Smooth muscle cell (in vitro differentiated cells): ENCODE data around the gene CFAP410. TPM values are rescaled to one million over a fixed set of nuclear protein-coding genes. Genes with fewer than 3 reads are reported as not detected.

ENCODE experiments used
- DNase-seq: peaks from one replicate; lab custom pipeline; 2025; ENCODE audit not compliant: unreplicated experiment; lab: John Stamatoyannopoulos, UW
- H2AFZ ChIP-seq: fragments of 200-600 bp; sonication (generic); 2 replicates; pipeline ENCODE4 v1.6.0; 2016; ENCODE audit warnings: antibody characterized with exemption, low read depth, mild to moderate bottlenecking
- H3F3A ChIP-seq: fragments of 200-600 bp; sonication (generic); 2 replicates; pipeline ENCODE4 v1.6.0; 2017; ENCODE audit warnings: antibody characterized with exemption, low read depth
- H3K27ac ChIP-seq: fragments of 200-600 bp; sonication (generic); 2 replicates; pipeline ENCODE4 v1.5.1; 2016; ENCODE audit warnings: low read depth, mild to moderate bottlenecking
- H3K27me3 ChIP-seq: fragments of 200-600 bp; sonication (generic); 2 replicates; pipeline ENCODE4 v1.6.1; 2016; ENCODE audit warnings: low read depth, mild to moderate bottlenecking
- H3K36me3 ChIP-seq: fragments of 200-600 bp; sonication (generic); 2 replicates; pipeline ENCODE4 v1.5.1; 2016; ENCODE audit warnings: low read depth
- H3K4me1 ChIP-seq: fragments of 200-600 bp; sonication (generic); 2 replicates; pipeline ENCODE4 v1.5.1; 2016; ENCODE audit warnings: low read depth
- H3K4me2 ChIP-seq: fragments of 200-600 bp; sonication (generic); 2 replicates; pipeline ENCODE4 v1.6.0; 2016; ENCODE audit warnings: mild to moderate bottlenecking
- H3K4me3 ChIP-seq: fragments of 200-600 bp; sonication (generic); 2 replicates; pipeline ENCODE4 v1.5.1; 2016; ENCODE audit warnings: mild to moderate bottlenecking
- H3K79me2 ChIP-seq: fragments of 200-600 bp; sonication (generic); 2 replicates; pipeline ENCODE4 v1.6.0; 2016; ENCODE audit warnings: low read depth, mild to moderate bottlenecking
- H3K9ac ChIP-seq: fragments of 200-600 bp; sonication (generic); 2 replicates; pipeline ENCODE4 v1.6.0; 2016; ENCODE audit warnings: low read depth
- H3K9me3 ChIP-seq: fragments of 200-600 bp; sonication (generic); replicated peaks from 2 replicates; pipeline ENCODE4 v1.5.1; 2016; ENCODE audit warnings: low read depth
- H4K20me1 ChIP-seq: fragments of 200-600 bp; sonication (generic); 2 replicates; pipeline ENCODE4 v1.6.0; 2016; ENCODE audit warnings: low read depth
- WGBS: methylation state at CpG from one replicate; pipeline ENCODE4 v1.1.7; 2016; ENCODE audit warnings: low lambda C conversion rate; 5-methylcytosine and 5-hydroxymethylcytosine counted together
- polyA plus RNA-seq: library from polyadenylated mRNA; unstranded; fragments of >200 nt; fragmentation: Nextera tagmentation; extraction: Ambion mirVana; gene quantifications from 2 replicates; pipeline ENCODE4 v1.2.1, GENCODE V29; 2016
- total RNA-seq: library from RNA; depleted of rRNA; stranded (reverse); fragments of >200 nt; gene quantifications from 2 replicates; pipeline ENCODE4 v1.2.3, GENCODE V29; 2014
- TF ChIP-seq, protein P1 (sequence below): fragments of 200-600 bp; sonication (generic); IDR thresholded peaks from 2 replicates; pipeline ENCODE4 v1.5.1; 2017; ENCODE audit warnings: borderline replicate concordance, mild to moderate bottlenecking, antibody characterized with exemption; ENCODE audit not compliant: insufficient read depth, poor library complexity, severe bottlenecking

Gene CFAP410
- total and polyA plus RNA-seq, 2 experiments from 2014 or later, result 6.5 to 21.7 TPM

DNA sequence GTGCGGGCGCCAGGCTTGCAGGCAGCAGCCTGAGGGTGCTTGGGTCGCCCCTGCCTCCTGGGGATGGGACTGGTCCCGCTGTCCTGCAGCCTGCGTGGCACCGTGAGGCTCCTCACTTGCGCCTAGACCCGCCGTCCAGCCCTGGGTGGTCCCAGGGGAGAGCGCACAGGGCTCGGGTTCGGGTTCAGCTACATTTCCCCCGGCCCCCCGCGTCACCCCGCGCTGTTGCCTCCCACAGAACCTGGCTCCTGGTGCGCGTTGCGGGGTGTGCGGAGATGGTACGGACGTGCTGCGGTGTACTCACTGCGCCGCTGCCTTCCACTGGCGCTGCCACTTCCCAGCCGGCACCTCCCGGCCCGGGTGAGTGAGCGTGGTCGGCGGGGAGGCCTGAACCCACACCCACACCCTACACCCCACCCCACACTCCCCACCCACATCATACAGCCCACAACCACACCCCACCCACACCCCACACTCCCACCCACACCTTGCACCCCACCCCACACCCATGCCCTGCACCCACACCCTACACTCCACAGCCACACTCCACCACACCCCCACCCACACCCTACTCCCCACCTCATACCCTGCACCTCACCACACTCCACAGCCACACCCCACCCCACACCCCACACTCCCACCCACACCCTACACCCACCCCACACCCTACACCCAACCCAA, 45.5 kb downstream of the CFAP410 start:
- Histone ChIP-seq H2AFZ (no peak overlapping the region), H3F3A (no peaks in the 10 kb centered on the region), H3K27me3 (no peaks in the 10 kb centered on the region), H3K27ac (no peak overlapping the region), H3K4me1 (no peaks in the 10 kb centered on the region), H3K4me3 (no peak overlapping the region), H3K79me2 (no peaks in the 10 kb centered on the region), H3K4me2 (no peak overlapping the region), H3K9me3 (no peaks in the 10 kb centered on the region), H4K20me1 (no peaks in the 10 kb centered on the region), H3K36me3 (no peaks in the 10 kb centered on the region), H3K9ac (no peak overlapping the region)
- WGBS, result 94% methylated on average over 21 of the region's 33 CpGs
- TF ChIP-seq, protein P1, sequence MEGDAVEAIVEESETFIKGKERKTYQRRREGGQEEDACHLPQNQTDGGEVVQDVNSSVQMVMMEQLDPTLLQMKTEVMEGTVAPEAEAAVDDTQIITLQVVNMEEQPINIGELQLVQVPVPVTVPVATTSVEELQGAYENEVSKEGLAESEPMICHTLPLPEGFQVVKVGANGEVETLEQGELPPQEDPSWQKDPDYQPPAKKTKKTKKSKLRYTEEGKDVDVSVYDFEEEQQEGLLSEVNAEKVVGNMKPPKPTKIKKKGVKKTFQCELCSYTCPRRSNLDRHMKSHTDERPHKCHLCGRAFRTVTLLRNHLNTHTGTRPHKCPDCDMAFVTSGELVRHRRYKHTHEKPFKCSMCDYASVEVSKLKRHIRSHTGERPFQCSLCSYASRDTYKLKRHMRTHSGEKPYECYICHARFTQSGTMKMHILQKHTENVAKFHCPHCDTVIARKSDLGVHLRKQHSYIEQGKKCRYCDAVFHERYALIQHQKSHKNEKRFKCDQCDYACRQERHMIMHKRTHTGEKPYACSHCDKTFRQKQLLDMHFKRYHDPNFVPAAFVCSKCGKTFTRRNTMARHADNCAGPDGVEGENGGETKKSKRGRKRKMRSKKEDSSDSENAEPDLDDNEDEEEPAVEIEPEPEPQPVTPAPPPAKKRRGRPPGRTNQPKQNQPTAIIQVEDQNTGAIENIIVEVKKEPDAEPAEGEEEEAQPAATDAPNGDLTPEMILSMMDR, result no peak
- DNase-seq, result no peak

DNA sequence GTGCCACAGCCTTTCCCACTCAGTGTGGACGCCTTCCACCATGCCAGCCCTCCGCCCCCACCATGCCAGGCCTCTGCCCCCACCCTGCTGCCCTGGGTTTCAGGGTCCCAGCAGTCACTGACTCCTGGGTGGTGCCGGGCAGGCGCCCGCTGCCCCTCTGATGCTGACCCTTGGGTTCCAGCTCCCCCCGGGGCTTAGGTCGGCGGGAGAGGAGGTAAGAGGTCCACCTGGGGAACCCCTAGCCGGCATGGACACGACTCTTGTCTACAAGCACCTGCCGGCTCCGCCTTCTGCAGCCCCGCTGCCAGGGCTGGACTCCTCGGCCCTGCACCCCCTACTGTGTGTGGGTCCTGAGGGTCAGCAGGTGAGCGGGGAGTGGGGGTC, 46.4 kb downstream of the CFAP410 start:
- DNase-seq, result no peak
- Histone ChIP-seq H3K4me2 (no peak overlapping the region), H2AFZ (no peak overlapping the region), H3F3A (no peaks in the 10 kb centered on the region), H3K79me2 (no peaks in the 10 kb centered on the region), H3K27ac (no peak overlapping the region), H3K36me3 (no peaks in the 10 kb centered on the region), H4K20me1 (no peaks in the 10 kb centered on the region), H3K4me3 (no peak overlapping the region), H3K9ac (no peak overlapping the region), H3K9me3 (no peaks in the 10 kb centered on the region), H3K4me1 (no peaks in the 10 kb centered on the region), H3K27me3 (no peaks in the 10 kb centered on the region)
- WGBS, result 91% methylated on average over 9 of the region's 15 CpGs
- TF ChIP-seq, protein P1, result no peak

- no peaks in the 10 kb centered on the region for H3K79me2 ChIP-seq
- no peak overlapping the region for H2AFZ ChIP-seq
- no peak overlapping the region for H3K27ac ChIP-seq
- H3K9me3 ChIP-seq, result no peaks in the 10 kb centered on the region
- no peaks in the 10 kb centered on the region for H3K4me1 ChIP-seq
- TF ChIP-seq, protein P1, result no peak
- no peaks in the 10 kb centered on the region for H3F3A ChIP-seq
- 77% methylated on average over 24 of the region's 25 CpGs for WGBS
- no peaks in the 10 kb centered on the region for H3K27me3 ChIP-seq
- H3K4me3 ChIP-seq, result no peak overlapping the region
- no peaks in the 10 kb centered on the region for H3K36me3 ChIP-seq
- no peak for DNase-seq
- no peaks in the 10 kb centered on the region for H4K20me1 ChIP-seq
- no peak overlapping the region for H3K4me2 ChIP-seq
- no peak overlapping the region for H3K9ac ChIP-seq
Measured at GRCh38 chr21:44291936-44292811, 47.0 kb downstream of the CFAP410 start.
